ENCODE measurements around the gene PLEKHN1. TPM values are rescaled to one million over a fixed set of nuclear protein-coding genes. Genes with fewer than 3 reads are reported as not detected.

The PLEKHN1 gene
- total RNA-seq, 2 donors from 2014 or later: 1.5 to 4.6 TPM

DNA sequence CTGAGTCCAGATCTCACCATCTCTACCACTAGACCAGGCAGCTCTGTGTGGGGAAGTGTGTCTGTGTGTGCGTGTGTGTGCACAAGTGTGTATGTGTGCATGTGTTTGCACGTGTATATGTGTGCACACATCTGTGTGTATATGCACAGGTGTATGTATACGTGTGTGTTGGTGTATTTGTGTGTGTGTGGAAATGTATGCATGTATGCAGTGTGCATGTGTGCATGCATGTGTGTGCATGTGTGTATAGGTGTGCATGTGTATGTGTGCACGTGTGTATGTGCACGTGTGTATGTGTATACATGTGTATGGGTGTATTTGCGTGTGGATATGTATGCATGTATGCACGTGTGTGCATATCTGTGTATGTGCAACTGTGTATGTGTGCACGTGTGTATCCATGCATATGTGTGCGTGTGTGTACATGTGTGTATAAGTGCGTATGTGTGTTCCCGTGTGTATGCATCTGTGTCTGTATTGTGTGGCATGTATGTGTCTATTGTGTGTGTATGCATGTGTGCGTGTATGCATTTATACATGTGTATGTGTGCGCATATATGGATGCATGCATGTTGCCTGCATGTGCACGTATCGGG lies 3.1 kb downstream of the PLEKHN1 start:
- peaks cover 47% of the 10 kb centered on the region for H3K27me3 ChIP-seq (ENCODE audit: control insufficient read depth, insufficient read depth, low read length, poor library complexity, severe bottlenecking)
- no peak overlapping the region for H3K27ac ChIP-seq (ENCODE audit: low read depth, low read length)
- H3K4me1 ChIP-seq (ENCODE audit: control insufficient read depth, insufficient read depth, low read length): no peaks in the 10 kb centered on the region
- Mint-ChIP-seq H3K27ac (no peak overlapping the region), H3K36me3 (ENCODE audit: low read depth) (peaks cover 3% of the 10 kb centered on the region), H3K4me3 (no peak overlapping the region), H3K27me3 (ENCODE audit: insufficient read depth) (peaks cover 34% of the 10 kb centered on the region), H3K4me1 (no peaks in the 10 kb centered on the region), H3K9me3 (no peaks in the 10 kb centered on the region)
- DNase-seq: no peak
- H3K9ac ChIP-seq (ENCODE audit: extremely low read depth, low read length, poor library complexity, severe bottlenecking): no peak overlapping the region
- TF ChIP-seq, protein P1, sequence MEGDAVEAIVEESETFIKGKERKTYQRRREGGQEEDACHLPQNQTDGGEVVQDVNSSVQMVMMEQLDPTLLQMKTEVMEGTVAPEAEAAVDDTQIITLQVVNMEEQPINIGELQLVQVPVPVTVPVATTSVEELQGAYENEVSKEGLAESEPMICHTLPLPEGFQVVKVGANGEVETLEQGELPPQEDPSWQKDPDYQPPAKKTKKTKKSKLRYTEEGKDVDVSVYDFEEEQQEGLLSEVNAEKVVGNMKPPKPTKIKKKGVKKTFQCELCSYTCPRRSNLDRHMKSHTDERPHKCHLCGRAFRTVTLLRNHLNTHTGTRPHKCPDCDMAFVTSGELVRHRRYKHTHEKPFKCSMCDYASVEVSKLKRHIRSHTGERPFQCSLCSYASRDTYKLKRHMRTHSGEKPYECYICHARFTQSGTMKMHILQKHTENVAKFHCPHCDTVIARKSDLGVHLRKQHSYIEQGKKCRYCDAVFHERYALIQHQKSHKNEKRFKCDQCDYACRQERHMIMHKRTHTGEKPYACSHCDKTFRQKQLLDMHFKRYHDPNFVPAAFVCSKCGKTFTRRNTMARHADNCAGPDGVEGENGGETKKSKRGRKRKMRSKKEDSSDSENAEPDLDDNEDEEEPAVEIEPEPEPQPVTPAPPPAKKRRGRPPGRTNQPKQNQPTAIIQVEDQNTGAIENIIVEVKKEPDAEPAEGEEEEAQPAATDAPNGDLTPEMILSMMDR (conservative IDR thresholded peaks at IDR 0.05): no peak
- H3K9me3 ChIP-seq (ENCODE audit: control insufficient read depth, low read length): no peaks in the 10 kb centered on the region
- 82 to 85% methylated on average over 13 to 15 of the region's 15 CpGs for WGBS, 2 experiments (ENCODE audit: insufficient coverage in 1 of 2, insufficient read length in 1 of 2)
- no peak overlapping the region for H3K4me3 ChIP-seq (ENCODE audit: low read length)
- no peaks in the 10 kb centered on the region for H3K36me3 ChIP-seq (ENCODE audit: control insufficient read depth, insufficient read depth, low read length)

GRCh38 chr1:970242-970972 lies 4.1 kb downstream of the PLEKHN1 start:
- Histone ChIP-seq H3K36me3 (ENCODE audit: control insufficient read depth, insufficient read depth, low read length) (no peaks in the 10 kb centered on the region), H3K27ac (ENCODE audit: low read depth, low read length) (no peak overlapping the region), H3K27me3 (ENCODE audit: control insufficient read depth, insufficient read depth, low read length, poor library complexity, severe bottlenecking) (peaks cover 58% of the 10 kb centered on the region), H3K4me1 (ENCODE audit: control insufficient read depth, insufficient read depth, low read length) (no peaks in the 10 kb centered on the region), H3K9me3 (ENCODE audit: control insufficient read depth, low read length) (no peaks in the 10 kb centered on the region), H3K9ac (ENCODE audit: extremely low read depth, low read length, poor library complexity, severe bottlenecking) (no peak overlapping the region), H3K4me3 (ENCODE audit: low read length) (no peak overlapping the region)
- Mint-ChIP-seq H3K4me3 (no peak overlapping the region), H3K27ac (no peak overlapping the region), H3K9me3 (no peaks in the 10 kb centered on the region), H3K36me3 (ENCODE audit: low read depth) (peaks cover 3% of the 10 kb centered on the region), H3K27me3 (ENCODE audit: insufficient read depth) (peaks cover 39% of the 10 kb centered on the region), H3K4me1 (no peaks in the 10 kb centered on the region)
- TF ChIP-seq, protein P1 (conservative IDR thresholded peaks at IDR 0.05): no peak
- WGBS, 2 experiments (ENCODE audit: insufficient coverage in 1 of 2, insufficient read length in 1 of 2): 69 to 79% methylated on average over 19 to 33 of the region's 33 CpGs
- peak; percentile 76 for DNase-seq

DNA sequence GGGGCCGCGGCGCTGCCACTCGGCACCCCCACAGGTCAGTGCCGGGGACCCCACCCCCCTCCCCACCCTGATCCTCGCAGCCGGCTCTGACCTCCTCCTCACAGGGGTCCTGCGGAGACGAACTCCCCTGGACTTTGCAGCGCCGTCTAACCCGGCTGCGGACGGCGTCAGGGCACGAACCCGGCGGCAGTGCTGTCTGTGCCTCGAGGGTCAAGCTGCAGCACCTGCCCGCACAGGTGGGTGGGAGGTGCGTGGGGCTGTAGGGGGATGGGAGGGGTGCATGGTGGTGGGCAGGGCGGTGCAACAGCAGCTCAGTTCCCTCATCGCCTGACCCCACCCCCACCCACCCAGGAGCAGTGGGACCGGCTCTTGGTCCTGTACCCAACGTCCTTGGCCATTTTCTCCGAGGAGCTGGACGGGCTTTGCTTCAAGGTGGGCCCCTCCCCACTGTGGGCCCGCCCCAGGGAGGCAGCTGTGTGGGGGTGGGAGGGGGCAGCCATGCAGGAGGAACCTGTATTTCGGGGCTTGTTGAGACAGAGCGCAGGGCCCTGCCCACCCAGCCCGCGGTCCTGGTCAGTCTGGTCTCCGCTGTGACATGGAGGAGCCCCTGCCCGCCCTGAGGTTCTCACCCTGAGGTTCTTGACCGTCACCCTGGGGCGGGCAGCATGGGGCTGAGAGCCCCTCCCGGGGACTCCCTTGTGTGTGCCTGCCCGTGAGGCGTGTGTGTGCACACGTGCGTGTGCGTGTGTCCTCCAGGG lies 4.9 kb downstream of the PLEKHN1 start:
- Histone ChIP-seq H3K27me3 (ENCODE audit: control insufficient read depth, insufficient read depth, low read length, poor library complexity, severe bottlenecking) (peaks cover 61% of the 10 kb centered on the region), H3K4me3 (ENCODE audit: low read length) (no peak overlapping the region), H3K4me1 (ENCODE audit: control insufficient read depth, insufficient read depth, low read length) (no peaks in the 10 kb centered on the region), H3K27ac (ENCODE audit: low read depth, low read length) (no peak overlapping the region), H3K9me3 (ENCODE audit: control insufficient read depth, low read length) (no peaks in the 10 kb centered on the region), H3K36me3 (ENCODE audit: control insufficient read depth, insufficient read depth, low read length) (no peaks in the 10 kb centered on the region), H3K9ac (ENCODE audit: extremely low read depth, low read length, poor library complexity, severe bottlenecking) (no peak overlapping the region)
- Mint-ChIP-seq H3K36me3 (ENCODE audit: low read depth) (no peaks in the 10 kb centered on the region), H3K27ac (no peak overlapping the region), H3K27me3 (ENCODE audit: insufficient read depth) (peaks cover 45% of the 10 kb centered on the region), H3K4me3 (no peak overlapping the region), H3K4me1 (no peaks in the 10 kb centered on the region), H3K9me3 (no peaks in the 10 kb centered on the region)
- 92 to 94% methylated on average over 14 to 38 of the region's 42 CpGs for WGBS, 2 experiments (ENCODE audit: insufficient coverage in 1 of 2, insufficient read length in 1 of 2)
- TF ChIP-seq, protein P1 (conservative IDR thresholded peaks at IDR 0.05): no peak
- DNase-seq: no peak
